Stimulated activated CD8-positive, alpha-beta memory T cell treated with anti-CD3 and anti-CD28 coated beads, Interleukin-4, amount 100 ng/mL, for 24 hours (primary cell): Measurements from ENCODE around the gene MDFI.

Source experiments
- DNase-seq: peaks from one replicate; pipeline ENCODE4 v3.0.0-alpha.2; 2020; ENCODE audit warnings: low read depth

Gene MDFI

GRCh38 chr6:41634657-41635056 is 3.6 kb upstream of the MDFI start:
- no peak for DNase-seq

GRCh38 chr6:41635365-41635764 is 2.9 kb upstream of the MDFI start:
- no peak for DNase-seq

GRCh38 chr6:41636833-41637193 is 1.5 kb upstream of the MDFI start:
- DNase-seq: no peak

GRCh38 chr6:41637194-41638001 is 870 bp upstream of the MDFI start:
- no peak for DNase-seq

GRCh38 chr6:41638935-41639808 is 904 bp downstream of the MDFI start:
- no peak for DNase-seq

GRCh38 chr6:41639809-41640371 is 1.6 kb downstream of the MDFI start:
- no peak for DNase-seq

- DNase-seq: no peak
These were observed 2.2 kb downstream of the MDFI start for GRCh38 chr6:41640426-41640825.

- no peak for DNase-seq
These were observed 3.2 kb downstream of the MDFI start for GRCh38 chr6:41641352-41641925.

- DNase-seq: no peak
These were observed 4.1 kb downstream of the MDFI start for GRCh38 chr6:41642090-41642959.

GRCh38 chr6:41642960-41643898 is 5.0 kb downstream of the MDFI start:
- DNase-seq: no peak

GRCh38 chr6:41643899-41644269 is 5.6 kb downstream of the MDFI start:
- no peak for DNase-seq

- no peak for DNase-seq
These were observed 6.1 kb downstream of the MDFI start for GRCh38 chr6:41644297-41644879.

- no peak for DNase-seq
These were observed 6.8 kb downstream of the MDFI start for GRCh38 chr6:41645007-41645618.

GRCh38 chr6:41646026-41646795 is 7.9 kb downstream of the MDFI start:
- DNase-seq: no peak

- no peak for DNase-seq
These were observed 8.8 kb downstream of the MDFI start for GRCh38 chr6:41647061-41647511.

- DNase-seq: no peak
These were observed 9.9 kb downstream of the MDFI start for GRCh38 chr6:41648070-41648585.

GRCh38 chr6:41648921-41649320 is 10.7 kb downstream of the MDFI start:
- DNase-seq: no peak

GRCh38 chr6:41649596-41649995 is 11.3 kb downstream of the MDFI start:
- DNase-seq: no peak

GRCh38 chr6:41650120-41650519 is 11.9 kb downstream of the MDFI start:
- no peak for DNase-seq
